K562 (cell line): ENCODE data around the gene TSKS. TPM values are rescaled to one million over a fixed set of nuclear protein-coding genes. Genes with fewer than 3 reads are reported as not detected.

Experiments
- ATF6 ChIP-seq: sonication (generic); formaldehyde crosslinking; IDR thresholded peaks from 2 replicates; pipeline ENCODE4 v1.4.0; 2020; ENCODE audit warnings: mild to moderate bottlenecking, missing genetic modification reagents
- BCOR ChIP-seq: fragments of 450-650 bp; IDR thresholded peaks from 2 replicates; pipeline ENCODE4 v1.6.1; 2016
- FOXK2 ChIP-seq, 2 experiments: fragments of 450-650 bp; IDR thresholded peaks in 1 of 2; conservative IDR thresholded peaks in 1 of 2; 2 replicates each; pipeline ENCODE4 v1.6.1; 2016; ENCODE audit warnings: low read depth in 2 of 2, mild to moderate bottlenecking in 1 of 2
- GABPB1 ChIP-seq: sonication (generic); formaldehyde crosslinking; IDR thresholded peaks from 2 replicates; pipeline ENCODE4 v1.8.0; 2022; ENCODE audit warnings: mild to moderate bottlenecking, missing genetic modification reagents
- HDGF ChIP-seq: fragments of 450-650 bp; IDR thresholded peaks from 2 replicates; pipeline ENCODE4 v1.6.1; 2016
- NONO ChIP-seq, 2 experiments: fragments of 200-400 bp in 1 of 2; fragments of 450-650 bp in 1 of 2; formaldehyde crosslinking in 1 of 2; IDR thresholded peaks; 2 replicates each; pipeline ENCODE4 v1.6.1; 2017; ENCODE audit warnings: low read depth in 2 of 2, mild to moderate bottlenecking in 2 of 2, moderate library complexity in 2 of 2, low read length in 1 of 2
- PHF20 ChIP-seq: fragments of 450-650 bp; IDR thresholded peaks from 2 replicates; pipeline ENCODE4 v1.6.1; 2018; ENCODE audit not compliant: partially characterized antibody
- PHF8 ChIP-seq: fragments of 200-600 bp; sonication (generic); IDR thresholded peaks from 2 replicates; pipeline ENCODE4 v1.6.1; 2012; ENCODE audit warnings: mixed run types, mild to moderate bottlenecking, inconsistent platforms, low read length, moderate library complexity, borderline replicate concordance
- POLR2A ChIP-seq: fragments of 450-650 bp; conservative IDR thresholded peaks from 2 replicates; pipeline ENCODE4 v1.6.1; 2016
- SMARCE1 ChIP-seq: fragments of 450-650 bp; IDR thresholded peaks from 2 replicates; pipeline ENCODE4 v1.7.1; 2016; ENCODE audit warnings: mild to moderate bottlenecking
- SUPT5H ChIP-seq: fragments of 450-650 bp; IDR thresholded peaks from 2 replicates; pipeline ENCODE4 v1.6.1; 2016
- ZBTB17 ChIP-seq: fragments of 450-650 bp; formaldehyde crosslinking; IDR thresholded peaks from 2 replicates; pipeline ENCODE4 v1.4.0; 2020; ENCODE audit warnings: mild to moderate bottlenecking
- ZBTB40 ChIP-seq, 2 experiments: fragments of 450-650 bp in 1 of 2; sonication (generic) in 1 of 2; formaldehyde crosslinking in 1 of 2; IDR thresholded peaks; 2 replicates each; pipeline versions ENCODE4 v1.7.1 to v1.9.0; 2016 to 2022; ENCODE audit warnings: inconsistent platforms in 1 of 2, mild to moderate bottlenecking in 1 of 2, missing genetic modification reagents in 1 of 2
- ZNF146 ChIP-seq: IDR thresholded peaks from one replicate; pipeline ENCODE4 v1.6.1; 2018; ENCODE audit warnings: missing compliant biosample characterization; ENCODE audit not compliant: unreplicated experiment
- polyA plus RNA-seq, 8 experiments: library from polyadenylated mRNA; depleted of rRNA in 4 of 8; stranded (reverse) in 5 of 8; unstranded in 3 of 8; fragments of >200 nt; fragmentation: Nextera tagmentation in 2 of 8; fragmentation: Illumina TruSeq in 1 of 8; extraction: Ambion mirVana in 2 of 8; extraction: Trizol in 1 of 8; gene quantifications; 2 replicates each; pipeline versions ENCODE4 v1.2.1 to v1.2.3, GENCODE V29; 2011 to 2014; ENCODE audit warnings: inconsistent platforms in 1 of 8, missing spikeins in 1 of 8
- total RNA-seq, 7 experiments: library from RNA; depleted of rRNA in 6 of 7; stranded (reverse); fragments of >200 nt in 6 of 7; fragmentation: Illumina TruSeq in 2 of 7; extraction: Trizol in 2 of 7; gene quantifications; 2 replicates each; pipeline versions ENCODE4 v1.2.1 to v1.2.3, GENCODE V29; 2011 to 2021; ENCODE audit warnings: low replicate concordance in 1 of 7
- TF ChIP-seq, protein P1 (sequence below), 2 experiments: IDR thresholded peaks; 2 replicates each; pipeline ENCODE4 v1.6.1; 2011; ENCODE audit warnings: borderline replicate concordance in 1 of 2, control low read depth in 1 of 2, low read depth in 1 of 2, low read length in 1 of 2, mild to moderate bottlenecking in 1 of 2, mixed read lengths in 1 of 2, moderate library complexity in 1 of 2; ENCODE audit not compliant: insufficient read depth in 1 of 2, insufficient read length in 1 of 2, poor library complexity in 1 of 2, severe bottlenecking in 1 of 2; ENCODE audit errors: extremely low read depth in 1 of 2

Gene TSKS
- total and polyA plus RNA-seq, 9 of the 15 experiments (the other 6 are each of a cell fraction or from before 2014, with no cell fraction given): 0.14 to 4.5 (median 0.80) TPM

GRCh38 chr19:49746206-49746958, 16.7 kb downstream of the TSKS start (continued):
- TF ChIP-seq ZBTB40 (IDR thresholded peaks at IDR 0.05): 0 out of 2 replicates have a peak, but pooled peaks have one; percentile 24
- no peak for TF ChIP-seq ZBTB40 (CRISPR knock-in tag; IDR thresholded peaks at IDR 0.05)
- peak; percentile 67 for TF ChIP-seq SUPT5H
- TF ChIP-seq GABPB1 (CRISPR knock-in tag): 0 out of 2 replicates have a peak, but pooled peaks have one; percentile 62
- TF ChIP-seq NONO (IDR thresholded peaks at IDR 0.05; ENCODE audit: low read depth in 2 of 2, low read length in 1 of 2): no peak; a peak in 1 of 4 replicates
- TF ChIP-seq POLR2A: peak; percentile 67
- TF ChIP-seq BCOR: no peak
- TF ChIP-seq, protein P1, sequence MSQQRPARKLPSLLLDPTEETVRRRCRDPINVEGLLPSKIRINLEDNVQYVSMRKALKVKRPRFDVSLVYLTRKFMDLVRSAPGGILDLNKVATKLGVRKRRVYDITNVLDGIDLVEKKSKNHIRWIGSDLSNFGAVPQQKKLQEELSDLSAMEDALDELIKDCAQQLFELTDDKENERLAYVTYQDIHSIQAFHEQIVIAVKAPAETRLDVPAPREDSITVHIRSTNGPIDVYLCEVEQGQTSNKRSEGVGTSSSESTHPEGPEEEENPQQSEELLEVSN (IDR thresholded peaks at IDR 0.05; ENCODE audit: borderline replicate concordance in 1 of 2, extremely low read depth in 1 of 2, insufficient read depth in 1 of 2, insufficient read length in 1 of 2, low read depth in 1 of 2, low read length in 1 of 2, poor library complexity in 1 of 2, severe bottlenecking in 1 of 2): peak; percentile 77 to 90
- TF ChIP-seq ZNF146: no peak
- no peak for TF ChIP-seq ZBTB17 (CRISPR knock-in tag)
- TF ChIP-seq HDGF: peak; percentile 96
- TF ChIP-seq PHF8: peak; percentile 55; the same call in 1 of the 2 replicates
- TF ChIP-seq SMARCE1: no peak
- peak; percentile 64 for TF ChIP-seq PHF20
- peak; percentile 85; the same call in 1 of the 2 replicates for TF ChIP-seq ATF6 (CRISPR knock-in tag)
- peak; percentile 43 to 51; a peak in 2 of 4 replicates for TF ChIP-seq FOXK2 (conservative IDR thresholded peaks at IDR 0.05 in 1 of 2, IDR thresholded peaks at IDR 0.05 in 1 of 2; ENCODE audit: low read depth in 2 of 2)
